ENCODE results near the gene SMIM1. TPM values are rescaled to one million over a fixed set of nuclear protein-coding genes. Genes with fewer than 3 reads are reported as not detected.

The SMIM1 gene
- total RNA-seq, 2 experiments from 2014 or later: 3.8 to 4.3 TPM

- intact Hi-C loops (cut with micrococcal nuclease; ENCODE audit: unreplicated experiment): no loop called here
- Histone ChIP-seq H3K36me3 (ENCODE audit: insufficient read depth, low read length) (peaks cover 52% of the 10 kb centered on the region), H3K4me3 (ENCODE audit: low read depth, low read length, poor library complexity, severe bottlenecking) (no peak overlapping the region), H3K9me2 (ENCODE audit: insufficient read depth, low read length) (no peaks in the 10 kb centered on the region), H3K4me2 (ENCODE audit: low read length) (no peak overlapping the region), H3K79me2 (ENCODE audit: insufficient read depth, low read depth, low read length) (no peaks in the 10 kb centered on the region), H2AFZ (ENCODE audit: low read length) (no peak overlapping the region), H3K4me1 (ENCODE audit: insufficient read depth, low read length, poor library complexity, severe bottlenecking) (peaks cover 8% of the 10 kb centered on the region), H3K9me3 (ENCODE audit: low read length) (no peaks in the 10 kb centered on the region), H4K20me1 (ENCODE audit: insufficient read depth, low read length) (no peaks in the 10 kb centered on the region), H3K27ac (ENCODE audit: low read depth, low read length, poor library complexity, severe bottlenecking) (no peak overlapping the region)
- no peak for TF ChIP-seq EZH2phosphoT487 (IDR thresholded peaks at IDR 0.05; ENCODE audit: borderline replicate concordance, low read depth, low read length)
- TF ChIP-seq, protein P1, sequence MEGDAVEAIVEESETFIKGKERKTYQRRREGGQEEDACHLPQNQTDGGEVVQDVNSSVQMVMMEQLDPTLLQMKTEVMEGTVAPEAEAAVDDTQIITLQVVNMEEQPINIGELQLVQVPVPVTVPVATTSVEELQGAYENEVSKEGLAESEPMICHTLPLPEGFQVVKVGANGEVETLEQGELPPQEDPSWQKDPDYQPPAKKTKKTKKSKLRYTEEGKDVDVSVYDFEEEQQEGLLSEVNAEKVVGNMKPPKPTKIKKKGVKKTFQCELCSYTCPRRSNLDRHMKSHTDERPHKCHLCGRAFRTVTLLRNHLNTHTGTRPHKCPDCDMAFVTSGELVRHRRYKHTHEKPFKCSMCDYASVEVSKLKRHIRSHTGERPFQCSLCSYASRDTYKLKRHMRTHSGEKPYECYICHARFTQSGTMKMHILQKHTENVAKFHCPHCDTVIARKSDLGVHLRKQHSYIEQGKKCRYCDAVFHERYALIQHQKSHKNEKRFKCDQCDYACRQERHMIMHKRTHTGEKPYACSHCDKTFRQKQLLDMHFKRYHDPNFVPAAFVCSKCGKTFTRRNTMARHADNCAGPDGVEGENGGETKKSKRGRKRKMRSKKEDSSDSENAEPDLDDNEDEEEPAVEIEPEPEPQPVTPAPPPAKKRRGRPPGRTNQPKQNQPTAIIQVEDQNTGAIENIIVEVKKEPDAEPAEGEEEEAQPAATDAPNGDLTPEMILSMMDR (conservative IDR thresholded peaks at IDR 0.05; ENCODE audit: low read length): no peak
- CTCF ChIA-PET (ENCODE audit: unreplicated experiment): no interaction called here
- no TSS peak for BruUV-seq (replicated peaks)
- no peak for DNase-seq (ENCODE audit: low spot score)
- POLR2A ChIA-PET: no interaction called here
These were observed 6.2 kb downstream of the SMIM1 start for GRCh38 chr1:3778590-3779264.

DNA sequence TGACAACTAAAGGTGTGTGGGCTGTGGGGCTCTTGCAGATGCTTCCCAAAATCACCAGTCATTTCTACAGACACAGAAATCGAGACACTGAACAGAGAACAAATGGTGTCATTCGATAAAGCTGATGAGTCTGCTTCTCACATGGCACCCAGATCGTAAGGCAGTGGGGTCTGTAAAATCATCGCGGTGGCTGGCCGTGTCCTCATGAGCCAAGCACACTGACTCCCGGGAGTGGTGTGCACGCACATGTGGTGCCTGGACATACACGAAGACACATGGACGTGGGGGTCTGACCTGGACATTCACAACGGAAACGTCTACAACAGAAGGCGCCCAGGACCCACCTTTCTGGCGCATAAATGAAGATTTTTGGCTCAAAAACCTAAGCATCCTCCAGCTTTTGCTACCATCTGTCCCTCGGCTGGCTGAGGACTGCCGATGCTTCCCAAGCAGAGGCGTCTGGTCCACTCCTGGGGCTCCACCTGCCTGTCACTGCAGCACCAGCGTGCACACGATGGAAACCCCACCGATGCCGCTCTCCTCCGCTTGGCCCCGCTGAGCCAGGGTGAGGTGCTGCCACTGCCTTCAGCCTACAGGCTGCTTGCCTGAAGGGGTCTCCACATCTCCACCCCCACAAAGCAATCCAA lies 6.8 kb downstream of the SMIM1 start:
- TF ChIP-seq, protein P1 (conservative IDR thresholded peaks at IDR 0.05; ENCODE audit: low read length): no peak
- no peak for TF ChIP-seq EZH2phosphoT487 (IDR thresholded peaks at IDR 0.05; ENCODE audit: borderline replicate concordance, low read depth, low read length)
- intact Hi-C loops (cut with micrococcal nuclease; ENCODE audit: unreplicated experiment): no loop called here
- Histone ChIP-seq H3K9me2 (ENCODE audit: insufficient read depth, low read length) (no peaks in the 10 kb centered on the region), H3K4me1 (ENCODE audit: insufficient read depth, low read length, poor library complexity, severe bottlenecking) (peaks cover 8% of the 10 kb centered on the region), H3K9me3 (ENCODE audit: low read length) (no peaks in the 10 kb centered on the region), H2AFZ (ENCODE audit: low read length) (no peak overlapping the region), H3K36me3 (ENCODE audit: insufficient read depth, low read length) (peaks cover 58% of the 10 kb centered on the region), H3K4me3 (ENCODE audit: low read depth, low read length, poor library complexity, severe bottlenecking) (no peak overlapping the region), H3K79me2 (ENCODE audit: insufficient read depth, low read depth, low read length) (no peaks in the 10 kb centered on the region), H4K20me1 (ENCODE audit: insufficient read depth, low read length) (no peaks in the 10 kb centered on the region), H3K4me2 (ENCODE audit: low read length) (no peak overlapping the region), H3K27ac (ENCODE audit: low read depth, low read length, poor library complexity, severe bottlenecking) (no peak overlapping the region)
- ChIA-PET CTCF (ENCODE audit: unreplicated experiment) (no interaction called here), POLR2A (no interaction called here)
- no TSS peak for BruUV-seq (replicated peaks)
- DNase-seq (ENCODE audit: low spot score): no peak

GRCh38 chr1:3779912-3780416 lies 7.4 kb downstream of the SMIM1 start:
- Histone ChIP-seq H3K4me1 (ENCODE audit: insufficient read depth, low read length, poor library complexity, severe bottlenecking) (peaks cover 8% of the 10 kb centered on the region), H3K9me2 (ENCODE audit: insufficient read depth, low read length) (no peaks in the 10 kb centered on the region), H3K27ac (ENCODE audit: low read depth, low read length, poor library complexity, severe bottlenecking) (no peak overlapping the region), H3K79me2 (ENCODE audit: insufficient read depth, low read depth, low read length) (no peaks in the 10 kb centered on the region), H3K9me3 (ENCODE audit: low read length) (no peaks in the 10 kb centered on the region), H3K4me3 (ENCODE audit: low read depth, low read length, poor library complexity, severe bottlenecking) (no peak overlapping the region), H4K20me1 (ENCODE audit: insufficient read depth, low read length) (no peaks in the 10 kb centered on the region), H3K36me3 (ENCODE audit: insufficient read depth, low read length) (peaks cover 64% of the 10 kb centered on the region), H2AFZ (ENCODE audit: low read length) (no peak overlapping the region), H3K4me2 (ENCODE audit: low read length) (no peak overlapping the region)
- TF ChIP-seq EZH2phosphoT487 (IDR thresholded peaks at IDR 0.05; ENCODE audit: borderline replicate concordance, low read depth, low read length): no peak
- TF ChIP-seq, protein P1 (conservative IDR thresholded peaks at IDR 0.05; ENCODE audit: low read length): no peak
- BruUV-seq (replicated peaks): no TSS peak
- intact Hi-C loops (cut with micrococcal nuclease; ENCODE audit: unreplicated experiment): no loop called here
- POLR2A ChIA-PET: no interaction called here
- no peak for DNase-seq (ENCODE audit: low spot score)
- CTCF ChIA-PET (ENCODE audit: unreplicated experiment): no interaction called here

Data from OCI-LY7 (cell line).